GM18909 (cell line): ENCODE measurements around the gene BTBD16.

Experiments used
- ATAC-seq: cut with Tn5 transposase; IDR thresholded peaks from one replicate; pipeline ENCODE4 v1.9.1; 2021; ENCODE audit warnings: mild to moderate bottlenecking; ENCODE audit not compliant: unreplicated experiment, poor library complexity

BTBD16 gene

GRCh38 chr10:122307669-122308416, 36.7 kb downstream of the BTBD16 start:
- no peak for ATAC-seq

- no peak for ATAC-seq
Measured at GRCh38 chr10:122308417-122309141, 37.5 kb downstream of the BTBD16 start.

GRCh38 chr10:122310311-122311050, 39.4 kb downstream of the BTBD16 start:
- ATAC-seq, result no peak

- ATAC-seq, result no peak
Measured at GRCh38 chr10:122311051-122311410, 39.9 kb downstream of the BTBD16 start.

GRCh38 chr10:122311716-122312115, 40.6 kb downstream of the BTBD16 start:
- ATAC-seq, result no peak

- ATAC-seq, result no peak
Measured at GRCh38 chr10:122316224-122316884, 45.3 kb downstream of the BTBD16 start.

- no peak for ATAC-seq
Measured at GRCh38 chr10:122321960-122322359, 50.9 kb downstream of the BTBD16 start.

- ATAC-seq, result no peak
Measured at GRCh38 chr10:122323189-122323588, 52.1 kb downstream of the BTBD16 start.

- ATAC-seq, result no peak
Measured at GRCh38 chr10:122323941-122324675, 53.0 kb downstream of the BTBD16 start.

- ATAC-seq, result no peak
Measured at GRCh38 chr10:122325235-122325634, 54.1 kb downstream of the BTBD16 start.

GRCh38 chr10:122326385-122326784, 55.3 kb downstream of the BTBD16 start:
- no peak for ATAC-seq

GRCh38 chr10:122326806-122327205, 55.7 kb downstream of the BTBD16 start:
- ATAC-seq, result no peak

GRCh38 chr10:122327237-122328206, 56.4 kb downstream of the BTBD16 start:
- ATAC-seq, result no peak

- no peak for ATAC-seq
Measured at GRCh38 chr10:122328676-122329075, 57.6 kb downstream of the BTBD16 start.

GRCh38 chr10:122329416-122329815, 58.3 kb downstream of the BTBD16 start:
- no peak for ATAC-seq

GRCh38 chr10:122331100-122331499, 60.0 kb downstream of the BTBD16 start:
- ATAC-seq, result no peak

- ATAC-seq, result no peak
Measured at GRCh38 chr10:122331615-122332446, 60.7 kb downstream of the BTBD16 start.

- no peak for ATAC-seq
Measured at GRCh38 chr10:122333037-122333436, 61.9 kb downstream of the BTBD16 start.
